RPMI8226 (cell line): ENCODE data around the gene TOB2.
"Not testable (repeated sequence)": the region's sequence is repeated elsewhere in the genome, so short reads cannot be mapped to it uniquely, and the experiment has no call there.

Experiments
- DNase-seq: peaks from one replicate; pipeline ENCODE4 v3.0.0-alpha.2; 2015

Gene TOB2

DNA sequence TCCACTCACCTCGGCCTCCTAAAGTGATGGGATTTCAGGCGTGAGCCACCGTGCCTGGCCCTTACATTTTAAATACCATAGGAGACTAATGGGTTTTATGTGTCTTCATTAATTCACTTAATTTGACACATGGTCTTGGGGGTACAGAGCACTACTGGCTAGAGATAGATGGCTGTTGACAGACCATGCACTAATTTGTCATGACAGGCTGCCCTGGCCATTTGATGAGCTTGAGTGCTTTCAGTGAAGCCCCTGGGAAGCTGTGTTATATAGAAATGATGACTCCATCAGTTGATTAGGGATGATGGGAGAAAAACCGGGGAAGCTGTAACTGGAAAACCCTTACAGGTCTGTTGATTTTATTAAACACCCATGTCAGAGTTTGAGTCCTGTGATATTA is 15.3 kb upstream of the TOB2 start:
- no peak for DNase-seq

DNA sequence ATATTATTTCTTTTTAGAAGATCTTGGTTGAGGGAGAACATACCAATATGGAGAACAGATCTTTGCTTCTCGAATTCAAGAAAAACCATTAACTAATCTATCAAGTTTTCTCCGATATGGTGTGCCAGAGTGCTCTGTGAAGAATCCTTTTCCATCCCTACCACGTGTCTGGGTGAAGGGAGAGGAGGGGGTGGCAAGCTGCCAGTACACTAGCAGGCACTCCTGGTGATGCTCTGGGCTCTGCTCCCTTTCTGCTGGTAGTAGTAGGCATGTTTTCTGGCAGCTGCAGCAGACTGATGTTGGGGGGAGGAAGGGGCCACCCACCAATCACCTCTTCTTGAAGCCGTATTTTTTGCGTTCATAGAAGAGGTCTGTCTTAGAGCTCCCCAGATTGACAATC is 13.5 kb upstream of the TOB2 start:
- not testable (repeated sequence) for DNase-seq

DNA sequence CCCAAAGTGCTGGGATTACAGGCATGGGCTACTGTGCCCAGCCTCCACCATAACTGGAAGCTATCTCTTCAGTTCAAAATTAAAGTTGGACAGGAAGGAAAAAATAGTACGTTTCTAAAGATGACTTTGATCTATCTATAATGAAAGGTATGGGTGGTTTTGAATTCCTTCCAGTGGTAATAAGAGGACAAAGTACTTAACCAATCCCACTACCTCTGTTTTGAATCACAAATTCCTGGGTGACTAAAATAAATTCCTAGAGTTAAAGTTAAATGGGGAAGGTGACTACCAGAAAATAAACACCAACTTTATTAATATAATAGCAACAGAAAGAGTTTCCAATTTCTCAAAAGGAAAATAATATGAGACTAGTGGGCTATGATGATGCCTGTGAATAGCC is 12.8 kb upstream of the TOB2 start:
- no peak for DNase-seq

DNA sequence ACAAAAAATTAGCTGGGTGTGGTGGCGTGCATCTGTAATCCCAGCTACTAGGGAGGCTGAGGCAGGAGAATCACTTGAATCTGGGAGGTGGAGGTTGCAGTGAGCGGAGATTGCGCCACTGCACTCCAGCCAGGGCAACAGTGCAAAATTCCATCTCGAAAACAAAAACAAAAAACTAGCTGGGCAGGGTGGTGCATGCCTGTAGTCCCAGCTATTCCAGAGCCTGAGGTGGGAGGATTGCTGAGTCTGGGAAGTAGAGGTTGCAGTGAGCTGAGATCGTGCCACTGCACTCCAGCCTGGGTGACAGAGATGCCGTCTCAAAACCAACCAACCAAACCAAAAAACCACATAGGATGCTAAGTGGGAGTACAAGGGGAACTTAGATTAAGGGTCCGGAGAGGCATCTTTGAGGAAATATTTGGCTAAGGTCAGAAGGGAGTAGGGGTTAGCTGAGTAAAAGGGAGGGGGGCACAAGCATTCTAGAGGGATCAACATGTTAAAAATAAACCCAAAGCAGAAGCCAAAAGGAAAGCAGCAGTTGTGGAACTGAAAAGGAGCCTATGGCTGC is 11.6 kb upstream of the TOB2 start:
- DNase-seq, result no peak

DNA sequence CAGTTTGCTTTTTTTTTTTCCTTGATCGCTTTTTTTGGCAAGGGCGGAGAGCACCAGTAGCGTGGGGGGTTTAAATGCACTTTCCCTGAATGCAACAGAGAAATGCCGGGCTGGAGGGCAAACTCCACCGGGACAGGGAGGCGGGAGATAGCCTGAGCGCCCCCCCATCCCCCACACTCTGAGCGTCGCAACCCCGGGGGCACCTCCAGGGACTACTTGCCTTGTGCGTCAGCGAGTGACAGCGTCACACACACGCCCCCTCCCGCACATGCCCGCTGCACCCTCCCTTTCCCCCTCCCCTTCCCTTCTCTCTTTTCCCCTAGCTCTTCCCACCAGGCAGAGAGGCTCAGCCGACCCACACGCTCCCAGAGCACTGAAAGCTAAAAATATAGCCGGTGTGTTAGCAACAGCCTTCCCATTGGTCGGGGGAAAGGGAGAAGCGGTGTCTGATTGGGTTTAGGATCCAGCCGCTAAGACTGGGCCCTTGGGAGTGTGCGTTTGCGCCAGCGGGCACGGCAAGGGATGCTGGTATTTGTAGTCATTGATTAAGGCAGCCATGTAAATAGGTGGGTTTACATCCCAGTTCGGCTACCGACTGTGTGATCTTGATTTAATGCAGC is 1.7 kb upstream of the TOB2 start:
- DNase-seq, result peak; percentile 97

DNA sequence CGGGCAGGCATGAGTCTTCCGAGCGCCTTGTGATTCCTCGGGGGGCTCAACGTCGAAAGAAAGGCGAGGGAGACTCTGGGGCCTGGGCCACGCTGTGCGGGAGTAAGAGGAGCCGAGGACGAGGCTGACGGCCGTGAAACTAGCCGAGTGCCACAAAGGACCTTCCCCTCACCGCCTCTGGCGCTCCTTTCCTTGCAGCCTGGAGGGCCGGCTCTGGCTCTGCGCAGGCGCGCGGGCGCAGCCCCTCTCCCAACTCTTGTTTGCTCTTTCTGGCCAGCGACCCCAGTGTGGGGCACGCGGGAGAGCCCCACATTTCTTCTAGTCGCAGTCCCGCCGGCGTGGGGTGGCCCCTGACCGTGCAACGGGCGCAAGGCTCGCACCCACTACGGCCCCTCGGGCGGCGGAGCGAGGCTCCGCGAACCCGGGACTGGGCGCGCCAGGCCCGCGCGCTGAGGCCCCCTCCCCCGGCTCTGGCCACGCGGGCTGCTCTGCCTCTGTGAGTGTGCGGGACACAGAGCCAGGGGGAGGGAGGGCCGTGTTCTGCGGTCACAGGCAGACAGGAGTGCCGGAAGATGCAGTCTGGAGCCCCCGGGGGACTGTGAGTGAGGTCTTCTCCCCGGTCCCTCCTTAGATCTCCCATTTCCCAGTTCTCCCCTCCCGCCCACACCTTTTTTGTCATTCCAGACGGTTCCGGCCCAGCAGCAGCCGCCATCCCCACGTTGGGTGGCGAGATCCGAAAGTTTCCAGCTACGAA is 1.0 kb upstream of the TOB2 start:
- peak; percentile 73 for DNase-seq

DNA sequence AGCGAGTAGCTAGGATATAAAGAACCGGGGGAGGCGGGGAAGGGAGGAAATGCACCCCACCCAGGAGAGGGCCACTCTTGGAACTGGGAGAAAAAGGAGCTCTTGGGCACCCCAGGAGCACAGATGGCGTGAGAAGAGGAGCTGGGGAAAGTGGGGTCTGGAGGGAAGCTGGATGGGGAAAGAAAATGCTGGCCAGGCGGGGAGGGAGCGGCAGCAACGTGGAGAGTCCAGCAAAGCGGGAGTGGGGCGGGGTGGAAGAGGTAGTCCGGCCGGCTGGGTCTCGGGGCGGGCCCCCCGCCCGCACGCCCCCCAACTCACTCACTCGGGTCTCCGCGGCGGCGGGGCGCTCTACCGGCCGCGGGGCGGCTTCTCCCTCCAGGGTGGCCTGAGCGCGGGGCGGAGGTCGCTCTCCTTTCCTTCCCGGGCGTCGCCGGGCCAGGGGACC is 522 bp downstream of the TOB2 start:
- peak; percentile 32 for DNase-seq

DNA sequence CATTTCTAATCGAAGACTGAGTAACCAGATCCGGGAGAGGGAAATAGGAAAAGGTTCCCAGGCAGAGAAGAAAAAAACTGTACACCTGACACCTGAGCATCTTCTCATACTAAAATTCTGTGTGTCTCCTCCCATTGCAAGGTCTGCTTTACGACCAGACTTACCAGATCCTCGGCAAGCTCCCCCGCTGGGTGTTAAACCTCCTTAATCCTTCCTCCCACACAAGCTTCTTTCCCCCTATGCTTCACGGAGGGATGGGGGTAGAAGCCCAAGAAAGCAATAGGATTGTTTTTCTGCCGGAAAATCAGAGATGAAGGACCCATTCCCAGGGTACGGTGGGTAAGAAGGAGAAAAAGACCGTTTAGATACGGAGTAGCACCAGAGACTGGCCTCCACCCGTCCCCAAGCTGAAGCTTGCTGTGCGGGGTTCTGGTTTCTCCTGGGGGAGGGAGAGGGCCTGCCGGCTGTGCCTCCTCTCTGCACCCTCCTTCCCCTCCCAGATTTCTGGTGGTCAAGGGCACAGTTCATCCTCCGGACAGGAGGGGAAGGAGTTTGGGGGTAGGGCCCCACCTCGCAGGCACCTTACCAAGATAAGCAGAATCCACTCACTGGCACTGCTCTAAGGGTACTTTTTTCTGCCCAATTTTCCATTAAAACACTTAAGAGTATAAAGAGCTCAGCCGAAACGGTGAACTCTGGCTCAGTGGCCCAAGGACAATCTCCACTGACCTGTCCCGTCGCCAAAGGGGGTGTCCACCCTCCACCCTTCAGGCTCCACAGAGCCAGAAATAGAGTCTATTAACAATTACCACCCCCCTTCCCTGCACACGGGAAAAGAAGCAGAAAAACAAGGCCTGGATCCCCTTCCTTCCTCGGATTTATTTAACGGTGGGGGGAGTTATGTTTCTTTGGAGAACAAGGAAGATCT is 1.2 kb downstream of the TOB2 start:
- DNase-seq, result peak; percentile 49

DNA sequence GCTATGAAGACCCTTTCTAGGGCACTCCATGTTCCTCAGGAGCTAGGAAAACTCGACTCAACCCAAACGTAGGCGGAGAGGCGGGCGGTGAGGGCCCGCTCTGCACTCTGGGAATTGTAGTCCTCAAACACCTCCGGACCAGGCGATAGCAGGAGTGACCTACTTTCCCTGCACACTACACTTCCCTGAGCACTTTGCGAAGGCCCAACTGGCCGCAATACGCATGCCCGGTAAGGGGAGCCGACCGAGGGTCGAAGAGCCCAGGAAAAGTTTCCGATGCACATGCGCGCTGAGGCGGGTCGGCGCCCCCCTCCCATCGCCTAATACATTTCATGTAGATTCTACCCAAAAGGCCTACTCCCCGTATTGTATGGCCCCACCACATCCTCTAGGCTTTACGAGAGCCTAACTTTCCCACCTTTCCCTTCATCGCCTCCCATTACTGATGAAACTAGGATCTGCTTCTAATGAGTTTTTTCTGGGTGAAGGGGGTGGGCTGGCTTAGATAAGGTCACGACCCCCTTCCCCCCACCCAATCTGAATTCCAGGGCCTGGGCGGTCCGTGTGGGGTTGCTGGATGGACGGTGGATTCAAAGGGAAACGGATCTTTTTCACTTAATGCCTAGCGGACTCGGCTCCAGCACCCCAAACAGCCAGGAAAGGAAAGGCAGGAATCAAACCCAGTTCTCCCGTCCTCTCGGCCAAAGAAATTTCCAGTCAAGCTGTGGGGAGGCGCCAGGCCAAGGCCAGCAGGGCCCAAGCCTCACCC is 2.1 kb downstream of the TOB2 start:
- peak; percentile 91 for DNase-seq

DNA sequence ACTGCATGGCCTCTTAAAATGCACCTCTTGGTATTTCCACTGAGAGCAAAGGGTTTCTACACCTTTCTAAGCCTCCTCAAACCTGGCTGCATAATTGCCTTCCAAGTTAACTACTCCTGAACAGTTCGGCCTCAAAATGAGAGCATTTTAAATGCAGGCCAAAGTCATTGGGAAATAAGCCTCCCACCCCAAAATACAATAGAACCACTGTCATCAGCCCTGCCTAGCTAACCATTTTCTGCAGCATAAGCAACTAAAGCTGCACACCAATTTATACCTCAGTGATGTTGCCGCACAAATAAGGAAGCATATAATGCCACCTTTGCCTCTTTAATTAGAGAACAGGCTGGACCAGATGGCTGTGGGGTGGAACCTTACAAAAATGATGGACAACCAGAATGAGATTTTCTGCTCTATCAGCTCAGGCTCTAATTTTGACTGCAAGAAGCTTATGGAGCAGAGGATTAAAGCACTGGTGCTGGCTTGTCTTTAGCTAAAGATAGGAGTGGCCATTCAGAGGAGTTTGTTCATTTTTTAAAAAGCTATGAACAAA is 4.3 kb downstream of the TOB2 start:
- DNase-seq, result no peak

DNA sequence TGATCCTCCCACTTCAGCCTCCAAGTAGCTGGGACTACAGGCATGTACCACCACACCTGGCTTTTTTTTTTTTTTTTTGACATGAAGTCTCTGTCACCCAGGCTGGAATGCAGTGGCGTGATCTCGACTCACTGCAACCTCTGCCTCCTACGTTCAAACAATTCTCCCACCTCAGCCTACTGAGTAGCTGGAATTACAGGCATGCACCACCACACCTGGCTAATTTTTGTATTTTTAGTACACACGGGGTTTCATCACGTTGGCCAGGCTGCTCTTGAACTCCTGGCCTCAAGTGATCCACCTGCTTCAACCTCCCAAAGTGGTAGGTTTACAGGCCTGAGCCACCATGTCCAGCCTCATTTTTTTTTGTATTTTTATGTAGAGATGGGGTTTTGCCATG is 6.1 kb downstream of the TOB2 start:
- not testable (repeated sequence) for DNase-seq

DNA sequence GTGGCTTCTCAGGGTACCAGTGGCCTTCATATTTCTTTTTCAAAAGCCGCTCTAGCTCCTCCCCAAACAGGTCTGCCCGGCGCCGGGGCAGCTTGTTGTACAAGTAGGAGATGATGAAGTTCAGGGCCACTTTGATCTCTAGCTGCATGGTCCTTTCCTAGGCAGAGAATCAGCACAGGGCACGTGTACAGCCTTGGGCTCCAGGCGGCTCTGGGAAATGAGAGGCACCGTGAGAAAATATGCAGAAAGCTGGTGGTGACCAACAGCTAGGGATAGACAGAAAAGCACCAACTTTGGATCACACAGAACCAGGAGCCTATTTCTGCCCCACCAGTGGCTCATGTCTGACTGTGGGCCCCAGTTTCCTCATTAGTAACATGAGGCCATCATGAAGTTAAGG is 9.4 kb downstream of the TOB2 start:
- DNase-seq, result no peak

DNA sequence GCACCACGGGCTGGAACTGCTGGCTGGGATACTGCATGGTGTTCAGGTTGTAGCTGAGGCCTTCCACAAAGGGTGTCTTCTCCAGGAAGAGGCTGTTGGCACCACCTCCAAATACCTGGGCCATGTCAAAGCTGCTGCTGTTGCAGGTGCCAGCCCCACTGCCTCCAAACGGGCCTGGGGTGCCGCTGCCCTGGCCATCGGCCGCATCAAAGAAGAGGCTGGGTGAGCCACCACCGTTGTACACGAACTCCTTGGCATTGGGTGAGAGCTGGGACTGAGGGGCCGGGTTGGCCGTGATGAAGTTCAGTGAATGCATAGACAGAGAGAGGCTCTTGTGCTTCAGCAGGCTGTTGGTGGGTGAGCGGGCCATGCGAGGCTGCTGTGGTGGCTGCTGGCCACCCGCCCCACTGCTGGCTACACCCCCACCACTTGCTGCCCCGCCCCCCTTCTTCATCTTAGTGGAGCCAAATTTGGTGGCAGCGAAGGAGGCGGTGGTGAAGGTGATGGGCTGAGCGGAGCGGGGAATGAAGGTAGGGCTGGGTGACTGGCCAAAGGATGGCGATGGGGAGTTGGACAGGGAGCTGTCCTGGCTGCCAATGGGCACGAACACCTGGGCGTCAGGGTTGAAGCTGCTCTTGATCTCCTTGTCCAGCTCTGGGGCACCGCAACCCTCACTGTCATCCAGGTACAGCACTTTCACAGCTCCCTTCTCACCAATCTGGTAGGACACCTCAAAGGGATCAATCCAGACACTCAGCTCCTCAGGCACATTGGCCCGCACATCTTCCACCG is 10.1 kb downstream of the TOB2 start:
- no peak for DNase-seq

DNA sequence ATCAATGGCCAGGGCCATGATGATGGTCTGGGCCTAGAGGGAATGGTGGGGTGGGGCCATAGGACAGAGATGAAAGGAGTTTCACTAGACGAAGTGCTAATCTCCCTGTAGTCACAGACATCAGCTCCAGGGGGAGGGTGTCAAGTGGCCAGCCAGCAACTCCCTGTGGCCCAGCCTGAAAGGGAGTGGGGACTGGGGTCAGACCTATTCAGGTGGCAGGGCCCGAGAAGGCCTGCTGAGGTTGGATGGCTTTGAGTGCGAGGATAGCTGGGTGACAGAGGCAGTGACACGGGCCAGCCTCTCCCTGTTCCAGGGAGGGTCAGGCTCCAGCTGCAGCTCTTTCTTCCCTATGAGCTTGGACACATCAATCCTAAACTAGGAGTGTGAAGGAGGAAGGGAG is 11.0 kb downstream of the TOB2 start:
- DNase-seq, result no peak

DNA sequence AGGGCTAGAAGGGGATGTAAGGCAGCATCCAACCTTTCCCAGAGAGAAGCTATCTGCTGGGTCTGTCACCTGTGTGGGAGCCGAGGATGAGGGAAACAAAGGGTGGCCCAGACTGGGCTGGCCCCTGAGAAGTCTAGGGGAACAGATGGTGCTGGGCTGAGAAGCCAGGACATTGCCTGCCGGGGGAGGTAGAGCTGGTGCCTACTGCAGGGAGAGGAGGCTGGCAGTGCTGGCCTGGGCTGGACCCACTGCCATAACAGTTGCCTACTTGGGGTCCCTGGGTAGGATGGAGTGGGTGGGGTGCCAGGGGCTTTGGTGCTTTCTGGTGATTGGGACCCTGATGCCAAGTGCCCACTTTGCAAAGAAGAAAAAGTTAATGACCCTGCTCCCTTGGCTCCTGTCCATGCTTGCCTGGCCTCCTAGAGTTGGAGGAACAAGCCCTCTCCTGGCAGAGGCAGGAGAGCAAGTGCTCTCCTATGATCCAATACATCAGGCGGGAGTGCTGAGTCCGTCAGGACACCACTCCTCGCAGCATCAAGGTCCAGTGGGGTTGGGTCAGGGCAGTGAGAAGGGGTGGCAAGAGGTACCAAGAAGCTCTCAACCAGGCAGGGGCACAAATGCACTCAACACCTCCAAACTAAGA is 12.1 kb downstream of the TOB2 start:
- not testable (repeated sequence) for DNase-seq

DNA sequence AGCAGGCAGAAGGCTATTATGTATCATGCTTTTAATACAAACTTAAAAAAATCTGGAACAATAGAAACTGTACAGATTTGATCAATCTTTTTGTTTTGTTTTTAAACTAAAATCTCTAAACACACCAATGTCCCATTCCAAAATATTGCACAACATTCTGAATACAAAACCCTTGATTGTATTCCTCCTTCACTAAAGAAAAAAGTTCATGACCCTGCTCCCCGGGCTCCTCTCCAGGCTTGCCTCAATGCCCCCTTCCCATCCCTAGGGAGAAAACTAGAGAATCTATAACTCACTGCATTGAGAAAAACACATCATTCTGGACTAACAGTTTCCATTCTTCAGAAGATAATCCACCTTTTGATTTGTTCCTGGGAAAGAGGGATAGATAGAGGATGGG is 13.1 kb downstream of the TOB2 start:
- not testable (repeated sequence) for DNase-seq

DNA sequence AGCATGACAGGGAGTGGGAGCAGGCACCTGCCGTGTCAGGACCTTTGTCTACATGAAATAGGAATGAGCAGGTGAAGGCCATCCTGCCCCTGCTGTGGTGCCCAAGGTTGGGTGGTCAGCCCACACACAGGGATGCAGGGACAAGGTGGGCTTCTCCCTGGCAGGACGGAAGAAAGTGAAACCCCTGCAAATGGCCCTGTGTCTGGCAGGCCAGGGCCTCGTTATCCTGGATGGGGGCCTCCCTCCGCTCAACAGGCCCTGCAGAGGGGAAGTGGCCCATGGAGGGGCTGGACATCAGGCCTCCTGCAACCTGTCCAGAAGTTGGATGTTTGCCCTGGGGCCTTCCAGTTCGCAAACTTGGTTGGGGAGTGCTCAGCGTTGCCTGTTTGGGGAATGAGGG is 14.9 kb downstream of the TOB2 start:
- no peak for DNase-seq

DNA sequence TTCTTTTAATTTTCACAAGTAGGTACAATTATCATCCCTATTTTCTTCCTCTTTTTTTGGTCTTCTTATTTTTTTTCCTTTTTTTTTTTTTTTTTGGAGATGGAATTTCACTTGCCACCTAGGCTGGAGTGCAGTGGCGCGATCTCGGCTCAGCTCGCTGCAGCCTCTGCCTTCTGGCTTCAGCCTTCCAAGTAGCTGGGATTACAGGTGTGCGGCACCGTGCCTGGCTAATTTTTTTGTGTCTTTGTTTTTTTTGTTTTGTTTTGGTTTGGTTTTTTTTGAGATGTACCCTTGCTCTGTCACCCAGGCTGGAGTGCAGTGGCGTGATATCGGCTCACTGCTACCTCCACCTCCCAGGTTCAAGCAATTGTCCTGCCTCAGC is 16.7 kb downstream of the TOB2 start:
- no peak for DNase-seq

DNA sequence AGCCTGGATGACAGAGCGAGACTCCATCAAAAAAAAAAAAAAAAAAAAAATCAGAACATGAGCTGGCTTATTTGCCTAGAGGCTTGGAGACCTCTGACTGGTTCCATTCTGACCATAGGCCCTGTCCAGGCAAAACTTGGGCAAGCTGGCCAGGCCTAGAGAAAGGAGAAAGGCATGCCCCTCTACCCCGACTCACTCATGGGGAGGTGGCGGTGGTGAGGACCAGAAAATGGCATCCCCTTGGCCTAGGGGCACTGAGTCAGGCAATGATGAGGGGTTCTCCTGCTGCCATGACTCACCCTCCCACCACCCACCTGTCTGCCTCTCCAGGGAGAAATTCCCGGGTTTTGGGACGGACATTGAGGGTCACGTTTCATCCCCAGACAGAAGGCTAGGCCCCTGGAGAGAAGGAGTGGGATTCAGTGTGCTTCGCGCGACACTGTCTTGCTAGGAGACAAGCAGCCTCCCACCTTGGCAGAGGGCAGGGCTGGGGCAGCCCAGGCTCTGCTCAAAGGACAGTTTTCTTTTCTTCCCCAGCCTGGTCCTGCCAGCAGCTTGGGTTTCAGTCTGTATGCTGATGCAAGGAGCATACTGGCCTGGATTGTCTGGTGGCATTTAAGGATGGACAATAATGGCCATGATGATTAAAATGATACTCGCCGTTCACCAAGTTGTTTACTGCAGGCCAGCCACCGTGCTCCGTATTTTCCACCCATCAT is 17.2 kb downstream of the TOB2 start:
- no peak for DNase-seq
